Keratinocyte (primary cell): ENCODE measurements around the gene NTHL1. TPM values are rescaled to one million over a fixed set of nuclear protein-coding genes. Genes with fewer than 3 reads are reported as not detected.
"Not testable (repeated sequence)": the region's sequence is repeated elsewhere in the genome, so short reads cannot be mapped to it uniquely, and the experiment has no call there.

Experiments used
- DNase-seq: peaks from one replicate; pipeline ENCODE4 v3.0.0-alpha.2; 2011; ENCODE audit warnings: low read depth, missing footprints, low spot score
- FAIRE-seq: peaks from 2 replicates; lab custom pipeline; 2011; peaks lifted over from hg19 to GRCh38; lab: Jason Lieb, UNC
- H2AFZ ChIP-seq: 2 replicates; pipeline ENCODE4 v1.6.0; 2012; ENCODE audit warnings: low read length, control low read depth, inconsistent platforms; ENCODE audit not compliant: control insufficient read depth
- H3K27ac ChIP-seq: 2 replicates; pipeline ENCODE4 v1.5.1; 2011; ENCODE audit warnings: low read length; ENCODE audit not compliant: control insufficient read depth, insufficient read depth
- H3K27me3 ChIP-seq: 3 replicates; pipeline ENCODE4 v1.6.0; 2011; ENCODE audit warnings: low read length; ENCODE audit not compliant: control insufficient read depth, insufficient read depth; ENCODE audit errors: extremely low read depth
- H3K36me3 ChIP-seq, 2 experiments: 2 replicates in 1 of 2; 3 replicates in 1 of 2; pipeline ENCODE4 v1.5.1; 2011; ENCODE audit warnings: low read length in 2 of 2, mild to moderate bottlenecking in 1 of 2; ENCODE audit not compliant: control insufficient read depth in 2 of 2, insufficient read depth in 2 of 2; ENCODE audit errors: extremely low read depth in 1 of 2
- H3K4me1 ChIP-seq: 3 replicates; pipeline ENCODE4 v1.5.1; 2011; ENCODE audit warnings: low read length; ENCODE audit not compliant: control insufficient read depth, insufficient read depth; ENCODE audit errors: extremely low read depth
- H3K4me2 ChIP-seq: 3 replicates; pipeline ENCODE4 v1.6.0; 2011; ENCODE audit warnings: low read depth, low read length; ENCODE audit not compliant: control insufficient read depth, insufficient read depth; ENCODE audit errors: extremely low read depth
- H3K4me3 ChIP-seq, 3 experiments: fragments of 200-600 bp in 1 of 3; sonication (generic) in 1 of 3; 2 replicates in 2 of 3; 3 replicates in 1 of 3; pipeline ENCODE4 v1.5.1; 2011 to 2016; ENCODE audit warnings: low read length in 3 of 3, mild to moderate bottlenecking in 3 of 3, control low read depth in 2 of 3, inconsistent platforms in 1 of 3, low read depth in 1 of 3, mixed read lengths in 1 of 3, mixed run types in 1 of 3, moderate library complexity in 1 of 3; ENCODE audit not compliant: control insufficient read depth in 2 of 3, insufficient read depth in 2 of 3; ENCODE audit errors: extremely low read depth in 1 of 3
- H3K79me2 ChIP-seq: 2 replicates; pipeline ENCODE4 v1.6.0; 2012; ENCODE audit warnings: low read length; ENCODE audit not compliant: control insufficient read depth, insufficient read depth
- H3K9ac ChIP-seq: 3 replicates; pipeline ENCODE4 v1.6.0; 2011; ENCODE audit warnings: low read length; ENCODE audit not compliant: control insufficient read depth, insufficient read depth; ENCODE audit errors: extremely low read depth
- H3K9me1 ChIP-seq: 3 replicates; pipeline ENCODE4 v1.6.0; 2011; ENCODE audit warnings: low read length; ENCODE audit not compliant: control insufficient read depth, insufficient read depth; ENCODE audit errors: extremely low read depth
- H3K9me3 ChIP-seq: 2 replicates; pipeline ENCODE4 v1.5.1; 2012; ENCODE audit warnings: low read depth, low read length; ENCODE audit not compliant: control insufficient read depth
- H4K20me1 ChIP-seq: 3 replicates; pipeline ENCODE4 v1.6.0; 2011; ENCODE audit warnings: low read length; ENCODE audit not compliant: control insufficient read depth, insufficient read depth; ENCODE audit errors: extremely low read depth
- CTCF ChIP-seq, 3 experiments: IDR thresholded peaks in 1 of 3; conservative IDR thresholded peaks in 1 of 3; optimal IDR thresholded peaks in 1 of 3; 2 replicates in 2 of 3; 3 replicates in 1 of 3; pipeline versions ENCODE3 to v1.5.1; 2011; ENCODE audit warnings: low read length in 3 of 3, mild to moderate bottlenecking in 3 of 3, moderate library complexity in 2 of 3, control low read depth in 1 of 3, inconsistent platforms in 1 of 3; ENCODE audit not compliant: insufficient read depth in 2 of 3; ENCODE audit errors: extremely low read depth in 1 of 3
- EZH2 ChIP-seq: IDR thresholded peaks from one replicate; pipeline ENCODE4 v1.6.1; 2012; ENCODE audit warnings: inconsistent platforms, mild to moderate bottlenecking, low read length, moderate library complexity
- dilution Hi-C: fragments of 300-500 bp; cut with MboI; formaldehyde crosslinking; loops from one replicate; pipeline ENCODE4 v1.7.0; 2020; ENCODE audit warnings: low sequenced_read_pairs; ENCODE audit not compliant: extremely low pct_ligation_motif_present
- polyA plus RNA-seq, 5 experiments: library from polyadenylated mRNA; depleted of rRNA in 3 of 5; stranded (reverse) in 3 of 5; stranded (forward) in 1 of 5; unstranded in 1 of 5; fragments of >200 nt; gene quantifications; 1 replicate in 1 of 5; 2 replicates in 3 of 5; 3 replicates in 1 of 5; pipeline versions ENCODE4 v1.2.1 to v1.2.3, GENCODE V29; 2011 to 2012; ENCODE audit warnings: missing spikeins in 2 of 5, low read depth in 1 of 5, low replicate concordance in 1 of 5

Gene NTHL1
- polyA plus RNA-seq, 1 donor (not counting 4 experiments of a cell fraction or from before 2014, with no cell fraction given) = 8.5 TPM

GRCh38 chr16:2015117-2015946 is 32.3 kb downstream of the NTHL1 start:
- dilution Hi-C loops = no loop called here
- Histone ChIP-seq H3K4me1 (peaks cover 15% of the 10 kb centered on the region), H3K4me3 (no peak overlapping the region), H3K27ac (peak overlapping the region; percentile 29), H3K9ac (peak overlapping the region; percentile 46), H3K9me1 (peaks cover 2% of the 10 kb centered on the region), H4K20me1 (no peaks in the 10 kb centered on the region), H3K9me3 (no peaks in the 10 kb centered on the region), H2AFZ (peak overlapping the region; percentile 79), H3K36me3 (no peaks in the 10 kb centered on the region), H3K4me2 (peak overlapping the region; percentile 50), H3K27me3 (peaks cover 17% of the 10 kb centered on the region), H3K79me2 (peaks cover 3% of the 10 kb centered on the region)
- TF ChIP-seq CTCF (optimal IDR thresholded peaks at IDR 0.05 in 1 of 3, IDR thresholded peaks at IDR 0.05 in 1 of 3, conservative IDR thresholded peaks at IDR 0.05 in 1 of 3; ENCODE audit: extremely low read depth in 1 of 3, insufficient read depth in 2 of 3, low read length in 3 of 3) (no peak), EZH2 (no peak)
- no peak for FAIRE-seq
- no peak for DNase-seq

DNA sequence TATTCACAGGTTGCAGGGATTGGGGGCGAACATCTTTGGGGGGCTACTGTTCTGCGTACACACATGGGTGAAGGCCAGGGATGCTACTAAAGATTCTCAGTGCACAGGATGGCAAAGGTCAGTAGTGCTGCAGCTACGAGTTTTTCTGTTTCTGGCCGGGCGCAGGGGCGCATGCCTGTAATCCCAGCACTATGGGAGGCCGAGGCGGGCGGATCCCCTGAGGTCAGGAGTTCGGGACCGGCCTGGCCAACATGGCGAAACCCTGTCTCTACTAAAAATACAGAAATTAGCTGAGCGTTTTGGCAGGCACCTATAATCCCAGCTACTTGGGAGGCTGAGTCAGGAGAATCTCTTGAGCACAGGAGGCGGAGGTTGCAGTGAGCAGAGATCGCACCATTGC is 34.1 kb downstream of the NTHL1 start:
- Histone ChIP-seq H3K79me2 (peaks cover 16% of the 10 kb centered on the region), H4K20me1 (no peaks in the 10 kb centered on the region), H3K9ac (no peak overlapping the region), H3K27ac (no peak overlapping the region), H3K4me1 (peaks cover 18% of the 10 kb centered on the region), H3K27me3 (no peaks in the 10 kb centered on the region), H3K4me3 (no peak overlapping the region), H3K9me1 (peaks cover 2% of the 10 kb centered on the region), H3K9me3 (no peaks in the 10 kb centered on the region), H2AFZ (no peak overlapping the region), H3K4me2 (no peak overlapping the region), H3K36me3 (peaks cover 0 to 4% of the 10 kb centered on the region in 2 experiments)
- dilution Hi-C loops = no loop called here
- TF ChIP-seq CTCF (optimal IDR thresholded peaks at IDR 0.05 in 1 of 3, IDR thresholded peaks at IDR 0.05 in 1 of 3, conservative IDR thresholded peaks at IDR 0.05 in 1 of 3; ENCODE audit: extremely low read depth in 1 of 3, insufficient read depth in 2 of 3, low read length in 3 of 3) (no peak), EZH2 (no peak)
- DNase-seq (no peak), FAIRE-seq (no peak)

DNA sequence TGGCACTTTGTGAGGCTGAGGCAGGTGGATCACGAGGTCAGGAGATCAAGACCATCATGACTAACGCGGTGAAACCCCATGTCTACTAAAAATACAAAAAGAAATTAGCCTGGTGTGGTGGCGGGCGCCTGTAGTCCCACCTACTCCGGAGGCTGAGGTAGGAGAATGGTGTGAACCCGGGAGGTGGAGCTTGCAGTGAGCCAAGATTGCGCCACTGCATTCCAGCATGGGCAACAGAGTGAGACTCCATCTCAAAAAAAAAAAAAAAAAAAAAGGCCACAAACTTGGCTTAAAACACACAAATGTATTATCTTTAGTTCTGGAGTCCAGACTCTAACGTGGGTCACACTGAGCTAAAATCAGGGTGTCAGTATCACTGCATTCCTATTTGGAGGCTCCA is 35.9 kb downstream of the NTHL1 start:
- Histone ChIP-seq H3K4me1 (peaks cover 32% of the 10 kb centered on the region), H3K79me2 (peaks cover 34% of the 10 kb centered on the region), H3K36me3 (peaks cover 0 to 12% of the 10 kb centered on the region in 2 experiments), H4K20me1 (peaks cover 13% of the 10 kb centered on the region)
- DNase-seq, H3K27me3 ChIP-seq, H3K9me1 ChIP-seq, H3K27ac ChIP-seq, H3K9ac ChIP-seq, dilution Hi-C loops, FAIRE-seq, H3K9me3 ChIP-seq, H3K4me2 ChIP-seq, H3K4me3 ChIP-seq, H2AFZ ChIP-seq: not testable (repeated sequence)
